Measurements from ENCODE around the gene EFCAB12. TPM values are rescaled to one million over a fixed set of nuclear protein-coding genes. Genes with fewer than 3 reads are reported as not detected.

The EFCAB12 gene
- total and polyA plus RNA-seq, 2 of the 8 experiments (the other 6 are each of a cell fraction or from before 2014, with no cell fraction given), result 0.60 to 0.99 TPM

- H3K4me1 ChIP-seq (replicated peaks in 1 of 4; ENCODE audit: control insufficient read depth in 3 of 4, insufficient read depth in 4 of 4, low read length in 3 of 4), result no peaks in the 10 kb centered on the region; a peak in 1 of 7 replicates
- H3K56ac ChIP-seq (replicated peaks; ENCODE audit: insufficient read length, low read depth, low read length), result no peak overlapping the region
- H4K5ac ChIP-seq (ENCODE audit: insufficient read length, low read depth, low read length), result no peak overlapping the region
- H2BK15ac ChIP-seq (ENCODE audit: low read length), result no peak overlapping the region; the same call in 1 of the 2 replicates
- no peak overlapping the region for H3K9ac ChIP-seq (replicated peaks in 1 of 4; ENCODE audit: extremely low read depth in 1 of 4, low read depth in 3 of 4, low read length in 3 of 4)
- no peak for TF ChIP-seq SRF (IDR thresholded peaks at IDR 0.05; ENCODE audit: low read depth, low read length)
- no peak for TF ChIP-seq TAF1 (IDR thresholded peaks at IDR 0.05; ENCODE audit: low read depth, low read length)
- no peak for TF ChIP-seq ATF3 (IDR thresholded peaks at IDR 0.05; ENCODE audit: insufficient read depth, low read depth, low read length)
- no peak for TF ChIP-seq BCL11A (IDR thresholded peaks at IDR 0.05; ENCODE audit: low read depth in 2 of 2, low read length in 2 of 2)
- H2BK12ac ChIP-seq (ENCODE audit: low read depth, low read length), result no peak overlapping the region
- no peak overlapping the region for H2AFZ ChIP-seq (ENCODE audit: low read length)
- H4K8ac ChIP-seq (ENCODE audit: extremely low read depth, insufficient read depth, low read length), result peak overlapping the region; percentile 21; the same call in 1 of the 2 replicates
- no peak overlapping the region for H3K23ac ChIP-seq (ENCODE audit: insufficient read length)
- H3K27ac ChIP-seq (ENCODE audit: low read depth, low read length), result no peak overlapping the region
- H2BK120ac ChIP-seq (replicated peaks; ENCODE audit: low read depth, low read length), result no peak overlapping the region
- peaks cover 0 to 15% of the 10 kb centered on the region in 2 experiments for H4K20me1 ChIP-seq (replicated peaks in 1 of 2; ENCODE audit: control insufficient read depth in 1 of 2, insufficient read depth in 2 of 2, low read length in 2 of 2)
- no peak overlapping the region for H3K4me3 ChIP-seq (ENCODE audit: extremely low read depth in 1 of 4, insufficient read depth in 2 of 4, low read depth in 3 of 4, low read length in 4 of 4)
- FAIRE-seq (no peak), DNase-seq (ENCODE audit: low read depth in 1 of 2, low spot score in 2 of 2) (no peak)
- H3K23me2 ChIP-seq (ENCODE audit: low read depth, low read length), result peaks cover 16% of the 10 kb centered on the region
- H2BK20ac ChIP-seq (ENCODE audit: low read length), result no peak overlapping the region
- H2AK5ac ChIP-seq (ENCODE audit: low read depth, low read length), result no peak overlapping the region
- H4K91ac ChIP-seq (replicated peaks; ENCODE audit: insufficient read length, low read length), result no peak overlapping the region
- no peak overlapping the region for H3K18ac ChIP-seq (ENCODE audit: extremely low read depth, low read length)
- no peaks in the 10 kb centered on the region for H3K79me2 ChIP-seq (ENCODE audit: control insufficient read depth in 1 of 2, insufficient read depth in 2 of 2, low read length in 2 of 2)
- H2BK5ac ChIP-seq (ENCODE audit: low read depth, low read length), result no peak overlapping the region
- no peak overlapping the region for H3K4me2 ChIP-seq (ENCODE audit: insufficient read depth in 1 of 2, low read depth in 2 of 2, low read length in 2 of 2)
- peaks cover 3 to 8% of the 10 kb centered on the region in 2 experiments; a peak in 1 of 4 replicates for H3K9me3 ChIP-seq (ENCODE audit: insufficient read depth in 2 of 2, low read depth in 1 of 2, low read length in 1 of 2)
- WGBS, 2 experiments (ENCODE audit: extremely low coverage in 1 of 2, insufficient coverage in 1 of 2, insufficient read length in 1 of 2, insufficient replicate concordance in 2 of 2, low coverage in 1 of 2, low lambda C conversion rate in 2 of 2, missing lambda C conversion rate in 1 of 2), result 88% methylated on average over 16 of the region's 16 CpGs; no CpG with 5 or more reads in 1 of the 2 experiments
- H3K4ac ChIP-seq (replicated peaks; ENCODE audit: insufficient read length, low read depth, low read length), result no peak overlapping the region
- H3K27me3 ChIP-seq (replicated peaks in 1 of 4; ENCODE audit: control insufficient read depth in 3 of 4, extremely low read depth in 1 of 4, insufficient read depth in 3 of 4, low read length in 3 of 4), result no peaks in the 10 kb centered on the region
- no peaks in the 10 kb centered on the region for H3K79me1 ChIP-seq (ENCODE audit: low read depth, low read length)
- ChIA-PET POLR2A (ENCODE audit: partially characterized antibody) (interaction anchor here (1.0 to 1.9 kb wide), 2 partner anchors 8 to 14 kb away, joined by 4 to 6 read pairs; no protein-coding TSS in a partner anchor), CTCF (ENCODE audit: partially characterized antibody) (interaction anchor here (1.8 to 2.0 kb wide), 2 partner anchors 17 to 120 kb away, joined by 3 to 11 read pairs; no protein-coding TSS in a partner anchor)
- H3K36me3 ChIP-seq (ENCODE audit: control insufficient read depth in 2 of 4, insufficient read depth in 4 of 4, low read length in 3 of 4), result no peaks in the 10 kb centered on the region; a peak in 1 of 8 replicates
- no peak overlapping the region for H3K14ac ChIP-seq (ENCODE audit: insufficient read length)
Measured at GRCh38 chr3:129366312-129366831, 62.1 kb downstream of the EFCAB12 start.

All from H1 (cell line).